GM12878 (cell line): ENCODE results near the gene UBC. TPM values are rescaled to one million over a fixed set of nuclear protein-coding genes. Genes with fewer than 3 reads are reported as not detected.
A peak's percentile ranks its signal among the peaks of the same experiment; 100 is the strongest.

Experiments used
- BRCA1 ChIP-seq: IDR thresholded peaks from 2 replicates; pipeline ENCODE4 v1.6.1; 2011; ENCODE audit warnings: low read depth, low read length, improper control_type of control experiment
- CREB1 ChIP-seq: IDR thresholded peaks from 2 replicates; pipeline ENCODE4 v1.6.1; 2012; ENCODE audit warnings: low read depth, mild to moderate bottlenecking, inconsistent platforms
- ETV6 ChIP-seq, 2 experiments: fragments of 450-650 bp in 1 of 2; IDR thresholded peaks in 1 of 2; conservative IDR thresholded peaks in 1 of 2; 2 replicates each; pipeline ENCODE4 v1.6.1; 2014; ENCODE audit warnings: antibody characterized with exemption in 1 of 2, borderline replicate concordance in 1 of 2, low read depth in 1 of 2, mild to moderate bottlenecking in 1 of 2, moderate library complexity in 1 of 2
- FOXK2 ChIP-seq: fragments of 450-650 bp; IDR thresholded peaks from 2 replicates; pipeline ENCODE4 v1.6.1; 2017; ENCODE audit warnings: mild to moderate bottlenecking, moderate library complexity
- HDGF ChIP-seq: fragments of 450-650 bp; IDR thresholded peaks from 2 replicates; pipeline ENCODE4 v1.6.1; 2016; ENCODE audit warnings: antibody characterized with exemption
- IKZF1 ChIP-seq: fragments of 450-650 bp; conservative IDR thresholded peaks from 2 replicates; pipeline ENCODE4 v1.6.1; 2017; ENCODE audit warnings: antibody characterized with exemption, mild to moderate bottlenecking
- IKZF2 ChIP-seq, 2 experiments: fragments of 450-650 bp; IDR thresholded peaks; 2 replicates each; pipeline ENCODE4 v1.6.1; 2017; ENCODE audit warnings: mild to moderate bottlenecking in 2 of 2, moderate library complexity in 2 of 2
- JUND ChIP-seq: IDR thresholded peaks from 2 replicates; pipeline ENCODE4 v1.6.1; 2012; ENCODE audit warnings: low read depth, mild to moderate bottlenecking, low read length, improper control_type of control experiment, moderate library complexity
- NFXL1 ChIP-seq: fragments of 450-650 bp; IDR thresholded peaks from 2 replicates; pipeline ENCODE4 v1.6.1; 2017; ENCODE audit warnings: antibody characterized with exemption, mild to moderate bottlenecking, borderline replicate concordance
- RCOR1 ChIP-seq: conservative IDR thresholded peaks from 2 replicates; pipeline ENCODE4 v1.6.1; 2012; ENCODE audit warnings: low read depth, low read length, improper control_type of control experiment
- RUNX3 ChIP-seq: IDR thresholded peaks from 2 replicates; pipeline ENCODE4 v1.6.1; 2012; ENCODE audit warnings: low read length, inconsistent platforms
- SIN3A ChIP-seq: IDR thresholded peaks from 2 replicates; pipeline ENCODE4 v1.6.1; 2012; ENCODE audit warnings: low read depth, low read length, improper control_type of control experiment
- SMC3 ChIP-seq: IDR thresholded peaks from 2 replicates; pipeline ENCODE4 v1.6.1; 2011; ENCODE audit warnings: low read length, improper control_type of control experiment, borderline replicate concordance
- SUZ12 ChIP-seq: fragments of 200-600 bp; sonication (generic); IDR thresholded peaks from one replicate; pipeline ENCODE4 v1.6.1; 2018; ENCODE audit warnings: antibody characterized with exemption, mild to moderate bottlenecking; ENCODE audit not compliant: unreplicated experiment
- TCF3 ChIP-seq: IDR thresholded peaks from 2 replicates; pipeline ENCODE4 v1.6.1; 2012; ENCODE audit warnings: low read depth, mild to moderate bottlenecking, low read length, borderline replicate concordance; ENCODE audit not compliant: insufficient read depth
- YY1 ChIP-seq: IDR thresholded peaks from 2 replicates; pipeline ENCODE4 v1.6.1; 2011; ENCODE audit warnings: low read depth, mild to moderate bottlenecking, low read length
- polyA plus RNA-seq, 11 experiments: library from polyadenylated mRNA; depleted of rRNA in 4 of 11; unstranded in 6 of 11; stranded (reverse) in 5 of 11; fragments of >200 nt; fragmentation: Nextera tagmentation in 4 of 11; fragmentation: Illumina TruSeq in 1 of 11; extraction: Ambion mirVana in 4 of 11; extraction: Trizol in 1 of 11; gene quantifications; 1 replicate in 1 of 11; 2 replicates in 10 of 11; pipeline versions ENCODE4 v1.2.1 to v1.2.3, GENCODE V29; 2011 to 2016; ENCODE audit warnings: inconsistent platforms in 2 of 11, missing spikeins in 2 of 11, low read depth in 1 of 11
- total RNA-seq, 4 experiments: library from RNA; depleted of rRNA in 3 of 4; stranded (reverse); fragments of >200 nt in 3 of 4; fragmentation: Illumina TruSeq in 1 of 4; extraction: Trizol in 1 of 4; gene quantifications; 2 replicates each; pipeline versions ENCODE4 v1.2.1 to v1.2.3, GENCODE V29; 2013 to 2021
- TF ChIP-seq, protein P1 (sequence below): IDR thresholded peaks from 2 replicates; pipeline ENCODE4 v1.6.1; 2011; ENCODE audit warnings: borderline replicate concordance, low read depth, mild to moderate bottlenecking, moderate library complexity, mixed read lengths, low read length; ENCODE audit not compliant: insufficient read depth; ENCODE audit errors: extremely low read length
- TF ChIP-seq, protein P2 (sequence below): fragments of 450-650 bp; formaldehyde crosslinking; IDR thresholded peaks from 2 replicates; pipeline ENCODE4 v1.4.0; 2020; ENCODE audit warnings: mild to moderate bottlenecking, moderate library complexity
- TF ChIP-seq, protein P3 (sequence below): fragments of 450-650 bp; IDR thresholded peaks from 2 replicates; pipeline ENCODE4 v1.6.1; 2017; ENCODE audit warnings: mild to moderate bottlenecking, moderate library complexity

UBC gene
- total and polyA plus RNA-seq, 10 of the 15 experiments (the other 5 are each of a cell fraction or from before 2014, with no cell fraction given), result 653 to 1,666 (median 874) TPM

DNA sequence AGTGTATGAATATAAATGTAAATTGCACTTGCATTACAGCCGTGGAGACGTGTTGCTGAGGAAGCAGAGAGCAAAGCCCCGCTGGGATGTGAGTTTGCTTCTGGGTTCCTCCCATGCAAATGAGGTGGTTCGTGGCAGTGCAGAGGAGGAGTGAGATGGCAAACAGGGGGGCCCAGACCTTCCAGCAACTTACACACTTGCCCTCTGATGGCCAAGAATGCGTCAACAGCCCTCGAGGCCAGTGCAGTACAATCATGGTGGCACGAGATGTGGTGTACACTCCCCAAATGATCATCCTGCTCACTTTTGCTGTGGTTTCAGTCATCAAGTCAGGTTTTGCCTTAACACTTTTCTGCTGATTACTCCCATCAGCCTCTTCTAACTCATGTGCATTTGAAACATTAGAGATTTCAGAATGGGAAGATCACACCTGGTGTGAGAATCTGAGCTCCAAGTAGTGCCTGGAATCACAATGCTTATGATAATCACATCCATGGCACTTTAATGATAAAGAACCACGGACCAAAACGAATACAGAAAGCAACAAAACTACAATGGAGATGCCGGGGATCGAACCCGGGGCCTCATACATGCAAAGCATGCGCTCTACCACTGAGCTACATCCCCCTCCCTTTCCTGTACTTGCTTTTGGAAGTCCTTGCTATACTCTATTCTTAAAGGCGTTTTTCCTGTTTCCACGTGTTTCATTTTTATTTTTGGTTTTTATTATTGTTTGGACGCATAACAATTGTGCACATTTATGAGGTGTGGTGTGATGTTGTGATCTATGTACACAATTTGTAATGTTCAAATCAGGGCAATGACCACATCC is 7.0 kb upstream of the UBC start (continued):
- TF ChIP-seq FOXK2 (peak; percentile 81), JUND (peak; percentile 76; the same call in 1 of the 2 replicates), ETV6 (conservative IDR thresholded peaks at IDR 0.05 in 1 of 2, IDR thresholded peaks at IDR 0.05 in 1 of 2; ENCODE audit: borderline replicate concordance in 1 of 2, low read depth in 1 of 2) (peak in 1 of 2 experiments; percentile 43; a peak in 2 of 4 replicates), HDGF (peak; percentile 84), YY1 (peak; percentile 66; the same call in 1 of the 2 replicates), IKZF2 (IDR thresholded peaks at IDR 0.05) (peak; percentile 92 to 94), TCF3 (peak; percentile 93), CREB1 (no peak), SIN3A (peak; percentile 48; the same call in 1 of the 2 replicates), NFXL1 (no peak), RUNX3 (no peak), SMC3 (0 out of 2 replicates have a peak, but pooled peaks have one; percentile 23), SUZ12 (no peak), RCOR1 (peak; percentile 72; the same call in 1 of the 2 replicates), IKZF1 (peak; percentile 95), BRCA1 (no peak)
- TF ChIP-seq, protein P1, sequence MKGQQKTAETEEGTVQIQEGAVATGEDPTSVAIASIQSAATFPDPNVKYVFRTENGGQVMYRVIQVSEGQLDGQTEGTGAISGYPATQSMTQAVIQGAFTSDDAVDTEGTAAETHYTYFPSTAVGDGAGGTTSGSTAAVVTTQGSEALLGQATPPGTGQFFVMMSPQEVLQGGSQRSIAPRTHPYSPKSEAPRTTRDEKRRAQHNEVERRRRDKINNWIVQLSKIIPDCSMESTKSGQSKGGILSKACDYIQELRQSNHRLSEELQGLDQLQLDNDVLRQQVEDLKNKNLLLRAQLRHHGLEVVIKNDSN, result peak; percentile 13
- TF ChIP-seq, protein P2, sequence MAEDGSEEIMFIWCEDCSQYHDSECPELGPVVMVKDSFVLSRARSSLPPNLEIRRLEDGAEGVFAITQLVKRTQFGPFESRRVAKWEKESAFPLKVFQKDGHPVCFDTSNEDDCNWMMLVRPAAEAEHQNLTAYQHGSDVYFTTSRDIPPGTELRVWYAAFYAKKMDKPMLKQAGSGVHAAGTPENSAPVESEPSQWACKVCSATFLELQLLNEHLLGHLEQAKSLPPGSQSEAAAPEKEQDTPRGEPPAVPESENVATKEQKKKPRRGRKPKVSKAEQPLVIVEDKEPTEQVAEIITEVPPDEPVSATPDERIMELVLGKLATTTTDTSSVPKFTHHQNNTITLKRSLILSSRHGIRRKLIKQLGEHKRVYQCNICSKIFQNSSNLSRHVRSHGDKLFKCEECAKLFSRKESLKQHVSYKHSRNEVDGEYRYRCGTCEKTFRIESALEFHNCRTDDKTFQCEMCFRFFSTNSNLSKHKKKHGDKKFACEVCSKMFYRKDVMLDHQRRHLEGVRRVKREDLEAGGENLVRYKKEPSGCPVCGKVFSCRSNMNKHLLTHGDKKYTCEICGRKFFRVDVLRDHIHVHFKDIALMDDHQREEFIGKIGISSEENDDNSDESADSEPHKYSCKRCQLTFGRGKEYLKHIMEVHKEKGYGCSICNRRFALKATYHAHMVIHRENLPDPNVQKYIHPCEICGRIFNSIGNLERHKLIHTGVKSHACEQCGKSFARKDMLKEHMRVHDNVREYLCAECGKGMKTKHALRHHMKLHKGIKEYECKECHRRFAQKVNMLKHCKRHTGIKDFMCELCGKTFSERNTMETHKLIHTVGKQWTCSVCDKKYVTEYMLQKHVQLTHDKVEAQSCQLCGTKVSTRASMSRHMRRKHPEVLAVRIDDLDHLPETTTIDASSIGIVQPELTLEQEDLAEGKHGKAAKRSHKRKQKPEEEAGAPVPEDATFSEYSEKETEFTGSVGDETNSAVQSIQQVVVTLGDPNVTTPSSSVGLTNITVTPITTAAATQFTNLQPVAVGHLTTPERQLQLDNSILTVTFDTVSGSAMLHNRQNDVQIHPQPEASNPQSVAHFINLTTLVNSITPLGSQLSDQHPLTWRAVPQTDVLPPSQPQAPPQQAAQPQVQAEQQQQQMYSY, result peak; percentile 71; the same call in 1 of the 2 replicates
- TF ChIP-seq, protein P3, sequence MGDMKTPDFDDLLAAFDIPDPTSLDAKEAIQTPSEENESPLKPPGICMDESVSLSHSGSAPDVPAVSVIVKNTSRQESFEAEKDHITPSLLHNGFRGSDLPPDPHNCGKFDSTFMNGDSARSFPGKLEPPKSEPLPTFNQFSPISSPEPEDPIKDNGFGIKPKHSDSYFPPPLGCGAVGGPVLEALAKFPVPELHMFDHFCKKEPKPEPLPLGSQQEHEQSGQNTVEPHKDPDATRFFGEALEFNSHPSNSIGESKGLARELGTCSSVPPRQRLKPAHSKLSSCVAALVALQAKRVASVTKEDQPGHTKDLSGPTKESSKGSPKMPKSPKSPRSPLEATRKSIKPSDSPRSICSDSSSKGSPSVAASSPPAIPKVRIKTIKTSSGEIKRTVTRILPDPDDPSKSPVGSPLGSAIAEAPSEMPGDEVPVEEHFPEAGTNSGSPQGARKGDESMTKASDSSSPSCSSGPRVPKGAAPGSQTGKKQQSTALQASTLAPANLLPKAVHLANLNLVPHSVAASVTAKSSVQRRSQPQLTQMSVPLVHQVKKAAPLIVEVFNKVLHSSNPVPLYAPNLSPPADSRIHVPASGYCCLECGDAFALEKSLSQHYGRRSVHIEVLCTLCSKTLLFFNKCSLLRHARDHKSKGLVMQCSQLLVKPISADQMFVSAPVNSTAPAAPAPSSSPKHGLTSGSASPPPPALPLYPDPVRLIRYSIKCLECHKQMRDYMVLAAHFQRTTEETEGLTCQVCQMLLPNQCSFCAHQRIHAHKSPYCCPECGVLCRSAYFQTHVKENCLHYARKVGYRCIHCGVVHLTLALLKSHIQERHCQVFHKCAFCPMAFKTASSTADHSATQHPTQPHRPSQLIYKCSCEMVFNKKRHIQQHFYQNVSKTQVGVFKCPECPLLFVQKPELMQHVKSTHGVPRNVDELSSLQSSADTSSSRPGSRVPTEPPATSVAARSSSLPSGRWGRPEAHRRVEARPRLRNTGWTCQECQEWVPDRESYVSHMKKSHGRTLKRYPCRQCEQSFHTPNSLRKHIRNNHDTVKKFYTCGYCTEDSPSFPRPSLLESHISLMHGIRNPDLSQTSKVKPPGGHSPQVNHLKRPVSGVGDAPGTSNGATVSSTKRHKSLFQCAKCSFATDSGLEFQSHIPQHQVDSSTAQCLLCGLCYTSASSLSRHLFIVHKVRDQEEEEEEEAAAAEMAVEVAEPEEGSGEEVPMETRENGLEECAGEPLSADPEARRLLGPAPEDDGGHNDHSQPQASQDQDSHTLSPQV, result peak; percentile 96
